ENCODE results near the gene AKT1.

Gene AKT1

GRCh38 chr14:104741803-104742251, 53.7 kb downstream of the AKT1 start:
- no peak for DNase-seq (ENCODE audit: low read depth)
- no peak for TF ChIP-seq CTCF (IDR thresholded peaks at IDR 0.05; ENCODE audit: insufficient read depth, low read depth, low read length, missing control alignments)
- no peak overlapping the region for H3K4me3 ChIP-seq (ENCODE audit: low read length)

GRCh38 chr14:104741108-104741802, 54.3 kb downstream of the AKT1 start:
- DNase-seq (ENCODE audit: low read depth): no peak
- H3K4me3 ChIP-seq (ENCODE audit: low read length): no peak overlapping the region
- no peak for TF ChIP-seq CTCF (IDR thresholded peaks at IDR 0.05; ENCODE audit: insufficient read depth, low read depth, low read length, missing control alignments)

- no peak for DNase-seq (ENCODE audit: low read depth)
- TF ChIP-seq CTCF (IDR thresholded peaks at IDR 0.05; ENCODE audit: insufficient read depth, low read depth, low read length, missing control alignments): no peak
- no peak overlapping the region for H3K4me3 ChIP-seq (ENCODE audit: low read length)
Measured at GRCh38 chr14:104739546-104740516, 55.7 kb downstream of the AKT1 start.

- TF ChIP-seq CTCF (IDR thresholded peaks at IDR 0.05; ENCODE audit: insufficient read depth, low read depth, low read length, missing control alignments): no peak
- H3K4me3 ChIP-seq (ENCODE audit: low read length): no peak overlapping the region
- no peak for DNase-seq (ENCODE audit: low read depth)
Measured at GRCh38 chr14:104739026-104739425, 56.5 kb downstream of the AKT1 start.

GRCh38 chr14:104738375-104739019, 57.1 kb downstream of the AKT1 start:
- no peak for DNase-seq (ENCODE audit: low read depth)
- H3K4me3 ChIP-seq (ENCODE audit: low read length): no peak overlapping the region
- TF ChIP-seq CTCF (IDR thresholded peaks at IDR 0.05; ENCODE audit: insufficient read depth, low read depth, low read length, missing control alignments): no peak

- no peak for TF ChIP-seq CTCF (IDR thresholded peaks at IDR 0.05; ENCODE audit: insufficient read depth, low read depth, low read length, missing control alignments)
- peak; percentile 65 for DNase-seq (ENCODE audit: low read depth)
- H3K4me3 ChIP-seq (ENCODE audit: low read length): no peak overlapping the region
Measured at GRCh38 chr14:104735830-104736642, 59.5 kb downstream of the AKT1 start.
